Gastroesophageal sphincter (tissue), 4 donors: Measurements from ENCODE around the gene SEC23B. TPM values are rescaled to one million over a fixed set of nuclear protein-coding genes. Genes with fewer than 3 reads are reported as not detected.

Experiments
- ATAC-seq: fragments of 150-250 bp; one replicate; pipeline ENCODE4 v1.9.1; 2016; ENCODE audit warnings: mild to moderate bottlenecking, moderate library complexity
- H3K27ac ChIP-seq, 4 donors: fragments of 200-600 bp; sonication (generic) in 3 of 4; 1 replicate in 3 of 4; 2 replicates in 1 of 4; pipeline ENCODE4 v1.5.1; 2016 to 2019
- H3K27me3 ChIP-seq: fragments of 200-600 bp; sonication (generic); one replicate; pipeline ENCODE4 v1.5.1; 2019
- H3K36me3 ChIP-seq, 2 donors: fragments of 200-600 bp; sonication (generic); one replicate each; pipeline ENCODE4 v1.5.1; 2019; ENCODE audit warnings: control low read depth in 1 of 2
- H3K4me1 ChIP-seq, 3 donors: fragments of 200-600 bp; sonication (generic); 1 replicate in 2 of 3; 2 replicates in 1 of 3; pipeline ENCODE4 v1.5.1; 2016 to 2019; ENCODE audit warnings: control low read depth in 2 of 3
- H3K4me3 ChIP-seq, 2 donors: fragments of 200-600 bp; sonication (generic); one replicate each; pipeline ENCODE4 v1.5.1; 2019; ENCODE audit warnings: mild to moderate bottlenecking in 1 of 2, moderate library complexity in 1 of 2
- H3K9me3 ChIP-seq, 3 donors: fragments of 200-600 bp; sonication (generic); one replicate each; pipeline ENCODE4 v1.5.1; 2017 to 2019; ENCODE audit warnings: control low read depth in 2 of 3
- CTCF ChIP-seq, 4 experiments: fragments of 200-600 bp in 2 of 4; fragments of 450-650 bp in 2 of 4; sonication (generic) in 1 of 4; IDR thresholded peaks; one replicate each; pipeline ENCODE4 v1.5.1; 2017 to 2019; ENCODE audit warnings: antibody characterized with exemption in 4 of 4, mild to moderate bottlenecking in 2 of 4, moderate library complexity in 2 of 4
- EP300 ChIP-seq: sonication (generic); formaldehyde crosslinking; IDR thresholded peaks from one replicate; pipeline ENCODE4 v1.6.1; 2017; ENCODE audit warnings: antibody characterized with exemption, mild to moderate bottlenecking
- POLR2A ChIP-seq, 2 donors: fragments of 450-650 bp; IDR thresholded peaks; one replicate each; pipeline ENCODE4 v1.6.1; 2017; ENCODE audit warnings: antibody characterized with exemption in 2 of 2, mild to moderate bottlenecking in 2 of 2, moderate library complexity in 1 of 2
- POLR2AphosphoS5 ChIP-seq: sonication (generic); formaldehyde crosslinking; IDR thresholded peaks from one replicate; pipeline ENCODE4 v1.6.1; 2017; ENCODE audit warnings: antibody characterized with exemption
- WGBS, 2 donors: methylation state at CpG; one replicate each; pipeline ENCODE4 v1.1.5; 2018; ENCODE audit warnings: low coverage in 1 of 2; 5-methylcytosine and 5-hydroxymethylcytosine counted together
- total RNA-seq, 4 donors: library from RNA; depleted of rRNA; stranded (reverse); fragments of >200 nt; gene quantifications; one replicate each; pipeline ENCODE4 v1.1.0, GENCODE V29; 2016

The SEC23B gene
- total RNA-seq, 4 donors from 2014 or later, result 18.6 to 27.5 (median 20.2) TPM

DNA sequence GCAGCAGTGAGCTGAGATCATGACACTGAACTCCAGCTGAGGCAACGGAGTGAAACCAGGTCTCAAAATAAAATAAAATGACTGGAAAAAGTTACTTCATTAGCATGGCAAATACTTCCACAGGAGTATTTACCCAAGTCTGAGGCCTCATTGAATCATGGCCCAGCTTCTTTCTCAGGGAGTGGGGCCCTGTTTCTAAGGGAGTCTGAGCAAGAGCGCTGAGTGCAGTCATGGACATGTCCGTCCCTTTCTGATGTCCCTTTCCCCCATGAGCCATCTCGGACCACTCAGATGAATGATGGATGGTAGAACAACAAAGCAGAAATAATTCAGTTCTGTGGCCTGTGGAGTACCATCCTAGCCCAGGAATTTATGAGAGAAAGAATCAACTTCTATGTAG is 72.3 kb downstream of the SEC23B start:
- H3K27me3 ChIP-seq, result no peaks in the 10 kb centered on the region
- no peaks in the 10 kb centered on the region for H3K36me3 ChIP-seq
- no peak overlapping the region for H3K27ac ChIP-seq
- 83 to 100% methylated on average over 3 to 4 of the region's 4 CpGs for WGBS, 2 donors
- ATAC-seq, result no peak
- no peaks in the 10 kb centered on the region for H3K4me1 ChIP-seq
- no peak overlapping the region for H3K4me3 ChIP-seq
- no peaks in the 10 kb centered on the region for H3K9me3 ChIP-seq
- TF ChIP-seq EP300 (no peak), POLR2AphosphoS5 (no peak), POLR2A (IDR thresholded peaks at IDR 0.05) (no peak), CTCF (IDR thresholded peaks at IDR 0.05) (no peak)

DNA sequence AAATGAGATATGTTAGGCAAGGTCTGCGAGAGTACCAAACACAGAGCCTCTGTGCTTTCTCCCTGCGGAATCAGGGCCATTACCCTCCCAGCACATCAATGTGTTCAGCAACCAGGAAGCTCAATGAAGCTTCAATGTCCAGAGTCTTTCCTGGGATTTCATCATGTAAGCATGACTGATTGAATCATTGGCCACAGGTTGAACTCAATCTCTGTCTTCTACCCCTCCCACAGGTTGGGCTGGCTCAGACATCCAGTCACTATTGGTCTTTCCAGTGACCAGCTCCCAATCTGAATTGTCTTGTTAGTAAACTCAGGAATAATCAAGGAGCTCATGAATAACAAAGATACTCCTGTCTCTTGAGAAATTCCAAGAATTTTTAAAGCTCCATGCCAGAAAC is 77.4 kb downstream of the SEC23B start:
- H3K9me3 ChIP-seq, result no peaks in the 10 kb centered on the region
- no peaks in the 10 kb centered on the region for H3K36me3 ChIP-seq
- TF ChIP-seq CTCF (IDR thresholded peaks at IDR 0.05) (no peak), POLR2AphosphoS5 (no peak), POLR2A (IDR thresholded peaks at IDR 0.05) (no peak), EP300 (no peak)
- ATAC-seq, result no peak
- no peak overlapping the region for H3K4me3 ChIP-seq
- WGBS, 2 donors, result 89 to 91% methylated on average over 2 of the region's 2 CpGs
- H3K27ac ChIP-seq, result no peak overlapping the region
- peaks cover 0 to 21% (median 5%) of the 10 kb centered on the region in 3 donors for H3K4me1 ChIP-seq
- no peaks in the 10 kb centered on the region for H3K27me3 ChIP-seq

GRCh38 chr20:18587665-18588573 is 80.2 kb downstream of the SEC23B start, which contains the start of gene DTD1:
DTD1 (plus strand) TSS chr20:18588054; CDS start chr20:18588073, 19 bp downstream.
- 0 to 1% methylated on average over 10 to 11 of the region's 88 CpGs for WGBS, 2 donors
- peak; percentile 97 for ATAC-seq
- peak within 1 kb of the TSS; percentile 80 to 99 for H3K4me3 ChIP-seq
- H3K4me1 ChIP-seq, result peaks cover 0 to 21% (median 5%) of the 10 kb centered on the region in 3 donors
- H3K27me3 ChIP-seq, result no peaks in the 10 kb centered on the region
- no peaks in the 10 kb centered on the region for H3K9me3 ChIP-seq
- no peaks in the 10 kb centered on the region for H3K36me3 ChIP-seq
- H3K27ac ChIP-seq, result peak within 1 kb of the TSS in 3 of 4 donors; percentile 80 to 87 (median 86)
- TF ChIP-seq POLR2A (IDR thresholded peaks at IDR 0.05), result peak in 1 of 2 donors; percentile 50
- TF ChIP-seq EP300, result no peak
- TF ChIP-seq CTCF (IDR thresholded peaks at IDR 0.05), result peak; percentile 39 to 82 (median 67)
- peak; percentile 29 for TF ChIP-seq POLR2AphosphoS5

DNA sequence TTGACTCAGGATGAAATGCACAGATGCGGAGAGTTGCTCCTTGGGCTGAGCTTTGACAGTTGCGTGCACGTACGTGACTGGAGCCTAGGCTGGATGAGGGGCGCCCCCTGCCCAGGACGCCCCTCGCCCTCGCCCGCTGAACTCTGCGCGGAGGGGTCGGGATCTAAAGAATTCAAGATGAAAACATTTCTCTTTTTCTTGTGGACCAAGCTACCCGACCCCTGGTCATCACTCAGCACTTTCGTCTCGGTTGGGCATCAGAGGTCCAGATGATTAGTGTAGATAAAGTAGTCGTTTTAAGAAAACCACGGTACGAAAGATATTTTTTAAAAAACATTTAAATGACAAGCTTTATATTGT is 80.8 kb downstream of the SEC23B start:
- H3K27me3 ChIP-seq, result no peaks in the 10 kb centered on the region
- TF ChIP-seq EP300 (no peak), POLR2A (IDR thresholded peaks at IDR 0.05) (no peak), POLR2AphosphoS5 (no peak), CTCF (IDR thresholded peaks at IDR 0.05) (no peak)
- ATAC-seq, result no peak

More for the DNA sequence above, 80.8 kb downstream of the SEC23B start:
- Histone ChIP-seq H3K4me1 (peaks cover 0 to 21% (median 5%) of the 10 kb centered on the region in 3 donors), H3K4me3 (peak overlapping the region; percentile 80 to 99), H3K27ac (peak overlapping the region in 3 of 4 donors; percentile 80 to 87 (median 86)), H3K36me3 (peaks cover 0 to 2% of the 10 kb centered on the region in 2 donors), H3K9me3 (no peaks in the 10 kb centered on the region)
- 4 to 9% methylated on average over 4 to 14 of the region's 18 CpGs for WGBS, 2 donors
